ENCODE data around the gene RRAGD.

The RRAGD gene

DNA sequence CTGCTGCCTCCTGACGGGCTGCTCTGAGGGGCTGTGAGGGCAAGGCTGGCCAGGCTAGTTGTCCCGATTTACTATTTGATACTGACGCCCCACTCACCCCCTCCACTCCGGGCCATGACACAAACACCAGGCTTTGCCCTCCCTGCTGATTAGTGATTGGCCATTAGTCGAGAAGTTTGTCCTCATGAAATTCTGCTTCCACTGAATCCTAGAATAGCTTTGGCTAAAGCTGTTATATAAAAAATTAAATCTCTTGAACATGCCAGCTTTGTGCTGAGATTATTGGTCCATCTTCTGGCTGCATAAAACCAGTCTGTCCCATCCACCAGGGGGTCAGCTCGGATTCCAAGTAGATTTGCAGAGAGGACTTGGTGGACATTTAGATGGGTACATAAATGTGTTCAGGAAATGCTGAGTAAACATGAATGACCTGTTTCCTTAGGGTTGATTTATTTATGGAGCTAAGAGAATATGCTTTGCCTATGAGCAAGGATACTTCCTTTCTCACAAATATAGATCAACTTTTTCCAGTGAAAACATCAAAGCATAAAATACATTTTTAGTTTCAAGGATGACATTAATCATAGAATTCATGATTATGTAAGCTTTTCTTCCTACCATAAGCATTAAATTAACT lies 96.7 kb downstream of the RRAGD start, which contains the start of gene GABRR2:
Gene GABRR2 (minus strand): TSS at position 51 of the 637 bp plus-strand sequence. CDS start 134 bp downstream, outside the sequence.
- no peak within 1 kb of the TSS for H2BK5ac ChIP-seq (ENCODE audit: low read length)
- no peak within 1 kb of the TSS for H2BK15ac ChIP-seq (ENCODE audit: low read length)
- H3K23ac ChIP-seq (ENCODE audit: low read depth, low read length, poor library complexity): no peak within 1 kb of the TSS
- no peaks in the 10 kb centered on the region for H3K79me1 ChIP-seq (ENCODE audit: low read depth, low read length)
- H3K27ac ChIP-seq (replicated peaks; ENCODE audit: low read length): no peak within 1 kb of the TSS
- WGBS, 2 donors (ENCODE audit: extremely low coverage in 2 of 2, insufficient read length in 2 of 2, insufficient replicate concordance in 1 of 2): no CpG with 5 or more reads among the region's 6 CpGs
- H3K4ac ChIP-seq (ENCODE audit: low read length): no peak within 1 kb of the TSS
- no peak within 1 kb of the TSS for H2AFZ ChIP-seq (ENCODE audit: low read length)
- peaks cover 0 to 8% of the 10 kb centered on the region in 2 donors for H3K9me3 ChIP-seq (replicated peaks in 1 of 2; ENCODE audit: control insufficient read depth in 2 of 2, insufficient read depth in 1 of 2, low read depth in 1 of 2, low read length in 2 of 2)
- no peak within 1 kb of the TSS for H3K4me3 ChIP-seq (ENCODE audit: low read length in 2 of 2)
- no peak within 1 kb of the TSS for H4K91ac ChIP-seq (ENCODE audit: low read depth, low read length, poor library complexity)
- H2BK120ac ChIP-seq (ENCODE audit: low read depth, low read length): no peak within 1 kb of the TSS
- no peak for DNase-seq (ENCODE audit: low spot score)
- no peak within 1 kb of the TSS for H4K8ac ChIP-seq (ENCODE audit: low read depth, low read length)
- no peak within 1 kb of the TSS for H2AK5ac ChIP-seq (ENCODE audit: low read depth, low read length)
- H2BK12ac ChIP-seq (ENCODE audit: low read length): no peak within 1 kb of the TSS
- no peaks in the 10 kb centered on the region for H3K36me3 ChIP-seq (replicated peaks in 1 of 2; ENCODE audit: control insufficient read depth in 2 of 2, insufficient read depth in 2 of 2, low read length in 2 of 2)
- H3K14ac ChIP-seq (ENCODE audit: low read length): no peak within 1 kb of the TSS
- no peak within 1 kb of the TSS for H3K4me2 ChIP-seq (ENCODE audit: insufficient read depth, low read length, poor library complexity, severe bottlenecking)
- H3K9ac ChIP-seq (ENCODE audit: low read depth, low read length, poor library complexity): no peak within 1 kb of the TSS
- peaks cover 11 to 18% of the 10 kb centered on the region in 2 donors for H3K4me1 ChIP-seq (ENCODE audit: control insufficient read depth in 2 of 2, insufficient read depth in 1 of 2, low read depth in 1 of 2, low read length in 2 of 2)
- H3K27me3 ChIP-seq (ENCODE audit: control insufficient read depth in 3 of 3, insufficient read depth in 3 of 3, low read depth in 1 of 3, low read length in 3 of 3): no peaks in the 10 kb centered on the region
- no peak within 1 kb of the TSS for H3K18ac ChIP-seq (ENCODE audit: low read length)

DNA sequence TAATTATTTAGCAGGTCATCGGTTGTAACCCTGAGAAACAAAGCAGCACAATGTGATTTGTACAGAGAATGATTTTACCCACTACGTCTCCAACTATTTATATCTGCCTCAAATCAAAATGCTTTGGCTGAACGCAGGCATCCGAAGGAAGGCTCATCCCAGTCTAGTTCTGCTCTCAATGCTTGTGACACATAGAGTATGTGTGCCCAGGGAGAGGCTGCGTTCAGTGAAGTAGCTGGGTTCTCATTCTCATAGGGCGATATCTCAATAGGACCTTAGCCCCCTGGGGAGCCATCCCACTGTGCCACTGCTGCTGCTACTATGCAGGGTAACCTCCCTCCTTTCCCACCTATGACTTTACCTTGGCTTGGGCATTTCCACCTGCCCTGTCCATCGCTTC lies 97.4 kb downstream of the RRAGD start:
- Histone ChIP-seq H2BK15ac (ENCODE audit: low read length) (no peak overlapping the region), H3K14ac (ENCODE audit: low read length) (no peak overlapping the region), H2BK120ac (ENCODE audit: low read depth, low read length) (no peak overlapping the region), H3K27ac (replicated peaks; ENCODE audit: low read length) (no peak overlapping the region), H2BK12ac (ENCODE audit: low read length) (no peak overlapping the region), H3K23ac (ENCODE audit: low read depth, low read length, poor library complexity) (no peak overlapping the region), H2BK5ac (ENCODE audit: low read length) (no peak overlapping the region), H3K4me1 (ENCODE audit: control insufficient read depth in 2 of 2, insufficient read depth in 1 of 2, low read depth in 1 of 2, low read length in 2 of 2) (peaks cover 11 to 18% of the 10 kb centered on the region in 2 donors), H3K36me3 (replicated peaks in 1 of 2; ENCODE audit: control insufficient read depth in 2 of 2, insufficient read depth in 2 of 2, low read length in 2 of 2) (no peaks in the 10 kb centered on the region), H3K18ac (ENCODE audit: low read length) (no peak overlapping the region), H4K8ac (ENCODE audit: low read depth, low read length) (no peak overlapping the region), H2AFZ (ENCODE audit: low read length) (no peak overlapping the region), H4K91ac (ENCODE audit: low read depth, low read length, poor library complexity) (no peak overlapping the region), H3K79me1 (ENCODE audit: low read depth, low read length) (no peaks in the 10 kb centered on the region), H3K4ac (ENCODE audit: low read length) (no peak overlapping the region), H3K4me2 (ENCODE audit: insufficient read depth, low read length, poor library complexity, severe bottlenecking) (no peak overlapping the region), H3K27me3 (ENCODE audit: control insufficient read depth in 3 of 3, insufficient read depth in 3 of 3, low read depth in 1 of 3, low read length in 3 of 3) (no peaks in the 10 kb centered on the region), H3K9ac (ENCODE audit: low read depth, low read length, poor library complexity) (no peak overlapping the region), H2AK5ac (ENCODE audit: low read depth, low read length) (no peak overlapping the region), H3K4me3 (ENCODE audit: low read length in 2 of 2) (no peak overlapping the region), H3K9me3 (replicated peaks in 1 of 2; ENCODE audit: control insufficient read depth in 2 of 2, insufficient read depth in 1 of 2, low read depth in 1 of 2, low read length in 2 of 2) (peaks cover 0 to 2% of the 10 kb centered on the region in 2 donors)
- WGBS, 2 donors (ENCODE audit: extremely low coverage in 2 of 2, insufficient read length in 2 of 2, insufficient replicate concordance in 1 of 2): no CpG with 5 or more reads among the region's 7 CpGs
- no peak for DNase-seq (ENCODE audit: low spot score)
